Sigmoid colon (tissue), 7 donors: Measurements from ENCODE around the gene PLXNA3. TPM values are rescaled to one million over a fixed set of nuclear protein-coding genes. Genes with fewer than 3 reads are reported as not detected.

Experiments
- DNase-seq: peaks from one replicate; pipeline ENCODE4 v3.0.0-alpha.2; 2019
- H3K27ac ChIP-seq, 4 donors: fragments of 200-600 bp; sonication (generic); one replicate each; pipeline ENCODE4 v1.5.1; 2016 to 2019; ENCODE audit warnings: mild to moderate bottlenecking in 1 of 4
- H3K27me3 ChIP-seq, 3 donors: fragments of 200-600 bp; sonication (generic); one replicate each; pipeline ENCODE4 v1.5.1; 2019; ENCODE audit warnings: mild to moderate bottlenecking in 1 of 3
- H3K36me3 ChIP-seq, 4 donors: fragments of 200-600 bp; sonication (generic); one replicate each; pipeline ENCODE4 v1.5.1; 2016 to 2019
- H3K4me1 ChIP-seq, 4 donors: fragments of 200-600 bp; sonication (generic); one replicate each; pipeline ENCODE4 v1.5.1; 2017 to 2019
- H3K4me3 ChIP-seq, 4 donors: fragments of 200-600 bp; sonication (generic); one replicate each; pipeline ENCODE4 v1.5.1; 2017 to 2019; ENCODE audit warnings: mild to moderate bottlenecking in 2 of 4, moderate library complexity in 1 of 4
- H3K9me3 ChIP-seq, 4 donors: fragments of 200-600 bp in 3 of 4; sonication (generic) in 3 of 4; one replicate each; pipeline versions ENCODE4 v1.5.1 to v1.6.1; 2013 to 2019
- CTCF ChIP-seq, 4 experiments: fragments of 450-650 bp in 3 of 4; fragments of 200-600 bp in 1 of 4; IDR thresholded peaks; one replicate each; pipeline ENCODE4 v1.5.1; 2016 to 2019; ENCODE audit warnings: antibody characterized with exemption in 4 of 4, mild to moderate bottlenecking in 3 of 4, moderate library complexity in 2 of 4
- EP300 ChIP-seq, 4 donors: sonication (generic); formaldehyde crosslinking; IDR thresholded peaks; one replicate each; pipeline ENCODE4 v1.6.1; 2017; ENCODE audit warnings: antibody characterized with exemption in 4 of 4
- POLR2A ChIP-seq, 2 donors: fragments of 450-650 bp; IDR thresholded peaks; one replicate each; pipeline ENCODE4 v1.6.1; 2016; ENCODE audit warnings: antibody characterized with exemption in 2 of 2, mild to moderate bottlenecking in 2 of 2, moderate library complexity in 2 of 2
- POLR2AphosphoS5 ChIP-seq, 4 donors: sonication (generic); formaldehyde crosslinking; IDR thresholded peaks; one replicate each; pipeline ENCODE4 v1.6.1; 2017; ENCODE audit warnings: antibody characterized with exemption in 4 of 4
- WGBS, 2 donors: extraction: QIAGEN DNeasy Blood & Tissue Kit; methylation state at CpG; one replicate each; pipeline ENCODE4 v1.1.7; 2013; 5-methylcytosine and 5-hydroxymethylcytosine counted together
- intact Hi-C: fragments of 100-400 bp; cut with DNase I; formaldehyde crosslinking; loops from one replicate; pipeline ENCODE4 v1.15.1; 2023
- polyA plus RNA-seq, 3 donors: library from polyadenylated mRNA; stranded (reverse); fragments of 200-250 nt; gene quantifications; one replicate each; pipeline ENCODE4 v1.2.3, GENCODE V29; 2013
- total RNA-seq, 4 donors: library from RNA; depleted of rRNA; stranded (reverse); fragments of >200 nt; gene quantifications; one replicate each; pipeline ENCODE4 v1.1.0, GENCODE V29; 2016
- donor health status: healthy with polysubstance abuse.
- donor health status: Bipolar disorder and iron deficiency.
- donor health status: healthy.

PLXNA3 gene
- total and polyA plus RNA-seq, 7 donors, result 3.1 to 22.9 (median 6.1) TPM

- peaks cover 0 to 27% (median 13%) of the 10 kb centered on the region in 4 donors for H3K4me1 ChIP-seq
- 67 to 71% methylated on average over 28 of the region's 28 CpGs for WGBS, 2 donors
- TF ChIP-seq CTCF (IDR thresholded peaks at IDR 0.05), result no peak
- TF ChIP-seq EP300 (IDR thresholded peaks at IDR 0.05), result no peak
- no peak for TF ChIP-seq POLR2AphosphoS5 (IDR thresholded peaks at IDR 0.05)
- TF ChIP-seq POLR2A (IDR thresholded peaks at IDR 0.05), result no peak
- H3K36me3 ChIP-seq, result peaks cover 0 to 53% (median 19%) of the 10 kb centered on the region in 4 donors
- H3K27ac ChIP-seq, result peak overlapping the region; percentile 85 to 93 (median 88)
- H3K27me3 ChIP-seq, result no peaks in the 10 kb centered on the region
- DNase-seq, result no peak
- intact Hi-C loops, result loop anchor here (5.0 kb wide), 1 partner anchor 49 kb away; the partner anchor contains the start of gene UBL4A
- peak overlapping the region; percentile 48 to 76 (median 70) for H3K4me3 ChIP-seq
- no peaks in the 10 kb centered on the region for H3K9me3 ChIP-seq
These were observed 19.8 kb upstream of the PLXNA3 start for GRCh38 chrX:154437971-154438893.

- Histone ChIP-seq H3K9me3 (no peaks in the 10 kb centered on the region), H3K36me3 (peaks cover 0 to 39% (median 19%) of the 10 kb centered on the region in 4 donors), H3K4me3 (no peak overlapping the region), H3K27ac (no peak overlapping the region), H3K27me3 (no peaks in the 10 kb centered on the region), H3K4me1 (peaks cover 0 to 36% (median 23%) of the 10 kb centered on the region in 4 donors)
- TF ChIP-seq POLR2AphosphoS5 (IDR thresholded peaks at IDR 0.05) (no peak), POLR2A (IDR thresholded peaks at IDR 0.05) (no peak), CTCF (IDR thresholded peaks at IDR 0.05) (no peak), EP300 (IDR thresholded peaks at IDR 0.05) (no peak)
- 93 to 95% methylated on average over 17 to 18 of the region's 18 CpGs for WGBS, 2 donors
- no peak for DNase-seq
- intact Hi-C loops, result loop anchor here (5.0 kb wide), 1 partner anchor 47 kb away; the partner anchor contains the start of gene UBL4A
These were observed 18.2 kb upstream of the PLXNA3 start for GRCh38 chrX:154439841-154440240.

- H3K27me3 ChIP-seq, result no peaks in the 10 kb centered on the region
- no peaks in the 10 kb centered on the region for H3K9me3 ChIP-seq
- TF ChIP-seq EP300 (IDR thresholded peaks at IDR 0.05) (no peak), CTCF (IDR thresholded peaks at IDR 0.05) (no peak), POLR2A (IDR thresholded peaks at IDR 0.05) (no peak), POLR2AphosphoS5 (IDR thresholded peaks at IDR 0.05) (no peak)
- H3K36me3 ChIP-seq, result peaks cover 0 to 30% (median 19%) of the 10 kb centered on the region in 4 donors
- H3K4me3 ChIP-seq, result no peak overlapping the region
- WGBS, 2 donors, result 91% methylated on average over 17 of the region's 17 CpGs
- peaks cover 0 to 46% (median 31%) of the 10 kb centered on the region in 4 donors for H3K4me1 ChIP-seq
- intact Hi-C loops, result no loop called here
- no peak overlapping the region for H3K27ac ChIP-seq
- no peak for DNase-seq
These were observed 17.3 kb upstream of the PLXNA3 start for GRCh38 chrX:154440623-154441357.

- no peak for DNase-seq
- no peak overlapping the region for H3K27ac ChIP-seq
- H3K27me3 ChIP-seq, result no peaks in the 10 kb centered on the region
- intact Hi-C loops, result no loop called here
- no peaks in the 10 kb centered on the region for H3K9me3 ChIP-seq
- 90 to 95% methylated on average over 11 of the region's 11 CpGs for WGBS, 2 donors
- H3K36me3 ChIP-seq, result peaks cover 0 to 29% (median 19%) of the 10 kb centered on the region in 4 donors
- H3K4me3 ChIP-seq, result no peak overlapping the region
- H3K4me1 ChIP-seq, result peaks cover 0 to 42% (median 35%) of the 10 kb centered on the region in 4 donors
- no peak for TF ChIP-seq POLR2AphosphoS5 (IDR thresholded peaks at IDR 0.05)
- TF ChIP-seq POLR2A (IDR thresholded peaks at IDR 0.05), result no peak
- no peak for TF ChIP-seq CTCF (IDR thresholded peaks at IDR 0.05)
- TF ChIP-seq EP300 (IDR thresholded peaks at IDR 0.05), result no peak
These were observed 16.5 kb upstream of the PLXNA3 start for GRCh38 chrX:154441564-154441963.
